HCT116 (cell line): ENCODE measurements around the gene BRIP1. TPM values are rescaled to one million over a fixed set of nuclear protein-coding genes. Genes with fewer than 3 reads are reported as not detected.

Experiments
- ATAC-seq: fragments of 200-7000 bp; cut with Tn5 transposase; 2 replicates; pipeline ENCODE4 v1.9.1; 2020; ENCODE audit warnings: mild to moderate bottlenecking, moderate library complexity
- BruUV-seq: library from RNA; stranded (reverse); fragments of 400-500 nt; replicated peaks from 2 replicates; lab custom pipeline; 2021; lab: Mats Ljungman, UMichigan
- CTCF ChIA-PET: fragments of 300-600 bp; sonication (Branson Sonifier 250); formaldehyde crosslinking; loops from one replicate; lab custom pipeline; 2021; ENCODE audit warnings: antibody characterized with exemption; lab: Charles Lee
- POLR2A ChIA-PET: fragments of 300-600, 350-600 bp; sonication (Branson Sonifier 250); formaldehyde crosslinking; loops from one replicate; lab custom pipeline; 2021; ENCODE audit warnings: antibody characterized with exemption; lab: Charles Lee
- RAD21 ChIA-PET, 2 experiments: fragments of 300-600 bp; sonication (Branson Sonifier 250); formaldehyde crosslinking; loops; one replicate each; lab custom pipeline; 2023; ENCODE audit warnings: low total read pairs in 2 of 2; ENCODE audit not compliant: uncharacterized antibody in 2 of 2, unreplicated experiment in 2 of 2, low non-redundant PET in 1 of 2; lab: Charles Lee
- DNase-seq: peaks from one replicate; pipeline ENCODE4 v3.0.0-alpha.2; 2010; ENCODE audit warnings: low read depth, low spot score
- H2AFZ ChIP-seq: fragments of 200-600 bp; shearing (Covaris generic), sonication (generic); 2 replicates; pipeline ENCODE4 v1.6.1; 2017; ENCODE audit warnings: low read depth, mixed run types, mixed read lengths, antibody characterized with exemption, low read length; ENCODE audit not compliant: poor library complexity, severe bottlenecking
- H3K27ac ChIP-seq: 2 replicates; pipeline ENCODE4 v1.5.1; 2012; ENCODE audit warnings: low read depth, low read length
- H3K27me3 ChIP-seq: fragments of 200-600 bp; sonication (generic); 2 replicates; pipeline ENCODE4 v1.6.1; 2016; ENCODE audit warnings: mixed run types, low read length, mixed read lengths; ENCODE audit not compliant: insufficient read depth
- H3K36me3 ChIP-seq, 2 experiments: fragments of 200-500 bp in 1 of 2; fragments of 200-600 bp in 1 of 2; sonication (Bioruptor generic) in 1 of 2; sonication (generic) in 1 of 2; 2 replicates each; pipeline versions ENCODE4 v1.5.1 to v1.6.1; 2014 to 2016; ENCODE audit warnings: low read length in 2 of 2, inconsistent platforms in 1 of 2, mixed read lengths in 1 of 2, mixed run types in 1 of 2; ENCODE audit not compliant: insufficient read depth in 2 of 2, control insufficient read depth in 1 of 2
- H3K4me1 ChIP-seq, 2 experiments: fragments of 200-600 bp in 1 of 2; sonication (generic) in 1 of 2; 2 replicates each; pipeline versions ENCODE4 v1.5.1 to v1.6.1; 2012 to 2017; ENCODE audit warnings: low read length in 2 of 2, inconsistent platforms in 1 of 2, mild to moderate bottlenecking in 1 of 2, mixed read lengths in 1 of 2, mixed run types in 1 of 2, moderate library complexity in 1 of 2; ENCODE audit not compliant: insufficient read depth in 2 of 2, control insufficient read depth in 1 of 2
- H3K4me2 ChIP-seq: fragments of 200-600 bp; sonication (generic); 2 replicates; pipeline ENCODE4 v1.6.1; 2017; ENCODE audit warnings: mixed run types, low read length, mixed read lengths
- H3K4me3 ChIP-seq, 2 experiments: fragments of 200-600 bp in 1 of 2; sonication (generic) in 1 of 2; replicated peaks in 1 of 2; 2 replicates each; pipeline ENCODE4 v1.5.1; 2011 to 2016; ENCODE audit warnings: low read length in 2 of 2, control low read depth in 1 of 2, low read depth in 1 of 2, mild to moderate bottlenecking in 1 of 2, mixed read lengths in 1 of 2, mixed run types in 1 of 2
- H3K79me2 ChIP-seq: fragments of 200-600 bp; sonication (generic); 2 replicates; pipeline ENCODE4 v1.6.1; 2017; ENCODE audit warnings: mild to moderate bottlenecking, mixed run types, low read length, moderate library complexity, mixed read lengths; ENCODE audit not compliant: insufficient read depth
- H3K9ac ChIP-seq: fragments of 200-600 bp; sonication (generic); 2 replicates; pipeline ENCODE4 v1.6.1; 2016; ENCODE audit warnings: low read length, mixed read lengths
- H3K9me2 ChIP-seq: fragments of 200-600 bp; sonication (generic), shearing (Covaris generic); 2 replicates; pipeline ENCODE4 v1.6.1; 2017; ENCODE audit warnings: mixed run types, mild to moderate bottlenecking, moderate library complexity; ENCODE audit not compliant: insufficient read depth
- H3K9me3 ChIP-seq, 2 experiments: fragments of 200-500 bp in 1 of 2; fragments of 200-600 bp in 1 of 2; sonication (Bioruptor generic) in 1 of 2; sonication (generic) in 1 of 2; 2 replicates each; pipeline ENCODE4 v1.6.1; 2014 to 2017; ENCODE audit warnings: low read length in 2 of 2, mixed read lengths in 2 of 2, inconsistent platforms in 1 of 2, low read depth in 1 of 2, mild to moderate bottlenecking in 1 of 2, mixed run types in 1 of 2, moderate library complexity in 1 of 2; ENCODE audit not compliant: control insufficient read depth in 1 of 2, insufficient read depth in 1 of 2
- H4K20me1 ChIP-seq: fragments of 200-600 bp; sonication (generic), shearing (Covaris generic); 2 replicates; pipeline ENCODE4 v1.6.1; 2017; ENCODE audit warnings: mixed run types, mild to moderate bottlenecking, moderate library complexity; ENCODE audit not compliant: insufficient read depth
- ELF1 ChIP-seq: IDR thresholded peaks from 2 replicates; pipeline ENCODE4 v1.6.1; 2012; ENCODE audit warnings: low read depth, borderline replicate concordance
- FOSL1 ChIP-seq: IDR thresholded peaks from 2 replicates; pipeline ENCODE4 v1.6.1; 2012; ENCODE audit warnings: low read depth
- POLR2AphosphoS5 ChIP-seq: IDR thresholded peaks from 2 replicates; pipeline ENCODE4 v1.6.1; 2011; ENCODE audit warnings: mild to moderate bottlenecking, low read depth, low read length, moderate library complexity
- REST ChIP-seq: IDR thresholded peaks from 2 replicates; pipeline ENCODE4 v1.6.1; 2012; ENCODE audit warnings: low read depth
- SIN3A ChIP-seq: IDR thresholded peaks from 2 replicates; pipeline ENCODE4 v1.6.1; 2012; ENCODE audit warnings: low read depth
- SRF ChIP-seq: IDR thresholded peaks from 2 replicates; pipeline ENCODE4 v1.6.1; 2012; ENCODE audit warnings: low read depth
- TCF7L2 ChIP-seq: IDR thresholded peaks from 2 replicates; pipeline ENCODE4 v1.7.0; 2011; ENCODE audit warnings: borderline replicate concordance, inconsistent platforms; ENCODE audit not compliant: insufficient read depth, insufficient read length; ENCODE audit errors: extremely low read depth
- YY1 ChIP-seq: IDR thresholded peaks from 2 replicates; pipeline ENCODE4 v1.6.1; 2011; ENCODE audit warnings: low read length, low read depth, moderate library complexity, mild to moderate bottlenecking; ENCODE audit not compliant: insufficient replicate concordance; ENCODE audit errors: extremely low read depth
- intact Hi-C: fragments of 100-400 bp; cut with micrococcal nuclease; formaldehyde crosslinking; loops from 2 replicates; pipeline ENCODE4 v1.10.0; 2022
- total RNA-seq: library from RNA; stranded (reverse); gene quantifications from one replicate; pipeline ENCODE4 v1.2.1, GENCODE V29; 2021; ENCODE audit not compliant: unreplicated experiment
- TF ChIP-seq, protein P1 (sequence below): IDR thresholded peaks from 2 replicates; pipeline ENCODE4 v1.6.1; 2012

BRIP1 gene
- total RNA-seq, 1 experiment from 2014 or later, result 22.2 TPM

DNA sequence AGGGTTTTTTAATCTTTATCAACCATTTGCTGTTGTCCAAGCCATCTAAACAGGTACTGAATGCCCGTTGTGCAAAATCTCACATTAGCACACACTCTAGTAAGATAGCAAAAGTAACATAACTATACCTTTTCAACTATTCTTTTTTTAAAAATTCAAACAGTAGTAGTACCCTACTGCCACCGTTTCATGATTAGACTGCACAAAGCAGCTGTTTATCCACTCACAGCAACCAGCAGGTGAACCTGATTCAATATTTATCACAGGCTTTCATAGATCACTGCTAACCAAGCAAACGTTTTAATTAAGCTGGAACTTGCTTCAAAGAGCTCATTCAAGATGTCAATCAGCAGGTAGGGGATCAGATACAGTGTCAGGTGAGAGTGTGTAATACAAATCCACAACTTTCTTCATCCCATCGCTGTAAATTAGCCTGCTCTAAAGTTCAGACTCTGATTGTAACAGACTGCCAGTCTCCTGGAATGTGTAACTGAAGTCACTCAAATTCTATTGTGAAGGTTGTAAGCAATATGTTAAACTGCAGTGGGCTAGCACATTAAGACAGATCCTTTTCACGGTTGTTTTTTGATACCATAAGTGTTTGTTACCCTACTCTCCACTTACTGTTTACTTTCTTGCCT is 47.3 kb downstream of the BRIP1 start:
- Histone ChIP-seq H3K79me2 (no peaks in the 10 kb centered on the region; the same call in 1 of the 2 replicates), H3K9me2 (no peaks in the 10 kb centered on the region), H3K9me3 (no peaks in the 10 kb centered on the region), H3K36me3 (peaks cover 0 to 10% of the 10 kb centered on the region in 2 experiments; a peak in 1 of 4 replicates)
- TF ChIP-seq, protein P1, sequence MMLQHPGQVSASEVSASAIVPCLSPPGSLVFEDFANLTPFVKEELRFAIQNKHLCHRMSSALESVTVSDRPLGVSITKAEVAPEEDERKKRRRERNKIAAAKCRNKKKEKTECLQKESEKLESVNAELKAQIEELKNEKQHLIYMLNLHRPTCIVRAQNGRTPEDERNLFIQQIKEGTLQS, result no peak
- TF ChIP-seq FOSL1 (no peak), SRF (no peak), YY1 (no peak)
- TF ChIP-seq, all 23 proteins: peak for 0
- DNase-seq (no peak), ATAC-seq (no peak)
- Histone ChIP-seq H3K4me1 (no peaks in the 10 kb centered on the region), H3K27me3 (no peaks in the 10 kb centered on the region), H3K4me3 (no peak overlapping the region), H2AFZ (no peak overlapping the region), H3K27ac (no peak overlapping the region), H3K9ac (no peak overlapping the region), H4K20me1 (no peaks in the 10 kb centered on the region), H3K4me2 (no peak overlapping the region)
- intact Hi-C loops, result no loop called here
- ChIA-PET CTCF (no interaction called here), POLR2A (no interaction called here), RAD21 (no interaction called here)
- no TSS peak for BruUV-seq

- TF ChIP-seq POLR2AphosphoS5, result no peak
- TF ChIP-seq SRF, result no peak
- no peak for TF ChIP-seq SIN3A
- no peak for TF ChIP-seq REST
- TF ChIP-seq TCF7L2, result no peak
- no peak for TF ChIP-seq ELF1
- TF ChIP-seq YY1, result no peak
- Histone ChIP-seq H3K27ac (no peak overlapping the region), H2AFZ (no peak overlapping the region), H3K4me3 (no peak overlapping the region), H4K20me1 (no peaks in the 10 kb centered on the region), H3K36me3 (peaks cover 0 to 5% of the 10 kb centered on the region in 2 experiments; a peak in 1 of 4 replicates), H3K27me3 (no peaks in the 10 kb centered on the region), H3K4me2 (no peak overlapping the region), H3K9ac (no peak overlapping the region), H3K79me2 (no peaks in the 10 kb centered on the region; the same call in 1 of the 2 replicates), H3K9me3 (no peaks in the 10 kb centered on the region), H3K4me1 (no peaks in the 10 kb centered on the region), H3K9me2 (no peaks in the 10 kb centered on the region)
- ChIA-PET CTCF (no interaction called here), RAD21 (no interaction called here), POLR2A (no interaction called here)
- BruUV-seq, result no TSS peak
- no peak for DNase-seq
- ATAC-seq, result no peak
- intact Hi-C loops, result no loop called here
Measured at GRCh38 chr17:61814485-61814884, 48.8 kb downstream of the BRIP1 start.
